GM12875 (cell line): Measurements from ENCODE around the gene NPAS2.

Source experiments
- H3K4me3 ChIP-seq: one replicate; pipeline ENCODE4 v1.5.1; 2011; ENCODE audit warnings: low read depth, low read length, control low read depth
- TF ChIP-seq, protein P1 (sequence below): IDR thresholded peaks from 2 replicates; pipeline ENCODE4 v1.5.1; 2011; ENCODE audit warnings: low read depth, mild to moderate bottlenecking, control low read depth, inconsistent platforms, low read length, moderate library complexity, borderline replicate concordance; ENCODE audit not compliant: insufficient read depth

NPAS2 gene

GRCh38 chr2:101007415-101008345 is 187.7 kb downstream of the NPAS2 start:
- TF ChIP-seq, protein P1, sequence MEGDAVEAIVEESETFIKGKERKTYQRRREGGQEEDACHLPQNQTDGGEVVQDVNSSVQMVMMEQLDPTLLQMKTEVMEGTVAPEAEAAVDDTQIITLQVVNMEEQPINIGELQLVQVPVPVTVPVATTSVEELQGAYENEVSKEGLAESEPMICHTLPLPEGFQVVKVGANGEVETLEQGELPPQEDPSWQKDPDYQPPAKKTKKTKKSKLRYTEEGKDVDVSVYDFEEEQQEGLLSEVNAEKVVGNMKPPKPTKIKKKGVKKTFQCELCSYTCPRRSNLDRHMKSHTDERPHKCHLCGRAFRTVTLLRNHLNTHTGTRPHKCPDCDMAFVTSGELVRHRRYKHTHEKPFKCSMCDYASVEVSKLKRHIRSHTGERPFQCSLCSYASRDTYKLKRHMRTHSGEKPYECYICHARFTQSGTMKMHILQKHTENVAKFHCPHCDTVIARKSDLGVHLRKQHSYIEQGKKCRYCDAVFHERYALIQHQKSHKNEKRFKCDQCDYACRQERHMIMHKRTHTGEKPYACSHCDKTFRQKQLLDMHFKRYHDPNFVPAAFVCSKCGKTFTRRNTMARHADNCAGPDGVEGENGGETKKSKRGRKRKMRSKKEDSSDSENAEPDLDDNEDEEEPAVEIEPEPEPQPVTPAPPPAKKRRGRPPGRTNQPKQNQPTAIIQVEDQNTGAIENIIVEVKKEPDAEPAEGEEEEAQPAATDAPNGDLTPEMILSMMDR: no peak
- H3K4me3 ChIP-seq: no peak overlapping the region

DNA sequence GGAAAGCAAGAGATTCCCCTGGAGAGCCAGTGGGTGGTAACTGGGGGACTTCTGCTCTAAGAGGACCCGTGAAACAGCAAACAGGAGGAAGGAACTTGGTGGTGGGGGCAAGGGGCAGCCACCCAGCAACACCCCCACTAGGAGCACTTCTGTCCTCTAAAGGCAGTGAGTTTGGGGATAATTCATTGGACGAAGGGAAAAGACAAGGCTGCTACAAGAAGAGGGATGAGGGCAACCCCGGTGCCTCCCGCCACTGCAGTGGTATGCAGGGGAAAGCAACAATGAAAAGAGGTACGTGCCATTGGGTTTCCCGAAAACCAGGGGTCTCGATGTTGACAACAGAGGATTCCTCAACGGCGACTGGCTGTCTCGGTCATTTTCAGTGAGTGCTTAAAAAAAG is 191.2 kb downstream of the NPAS2 start:
- no peak overlapping the region for H3K4me3 ChIP-seq
- TF ChIP-seq, protein P1: no peak

- H3K4me3 ChIP-seq: no peak overlapping the region
- TF ChIP-seq, protein P1: no peak
These were observed 192.2 kb downstream of the NPAS2 start for GRCh38 chr2:101012054-101012705.

- H3K4me3 ChIP-seq: no peak overlapping the region
- TF ChIP-seq, protein P1: peak; percentile 56; the same call in 1 of the 2 replicates
These were observed 192.8 kb downstream of the NPAS2 start for GRCh38 chr2:101012706-101013181.

- no peak overlapping the region for H3K4me3 ChIP-seq
- TF ChIP-seq, protein P1: no peak
These were observed 194.4 kb downstream of the NPAS2 start for GRCh38 chr2:101014264-101014857.

DNA sequence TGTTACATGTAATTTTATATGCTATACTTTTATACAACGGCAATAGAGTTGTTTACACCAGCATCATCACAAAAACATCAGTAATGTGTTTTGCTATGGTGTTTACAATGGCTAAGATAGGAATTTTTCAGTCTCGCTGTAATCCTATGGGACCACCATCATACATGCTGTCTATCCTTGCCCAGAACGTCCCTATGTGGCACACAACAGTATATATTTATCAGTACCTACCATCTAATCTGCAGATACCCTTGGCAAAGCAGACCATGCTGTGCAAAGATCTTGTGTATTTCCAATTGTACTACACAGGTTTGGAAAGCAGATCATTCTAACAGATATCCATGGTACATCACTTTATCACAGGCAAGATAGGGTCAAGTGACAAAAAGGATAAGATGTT is 197.4 kb downstream of the NPAS2 start:
- no peak overlapping the region for H3K4me3 ChIP-seq
- TF ChIP-seq, protein P1: no peak

- no peak overlapping the region for H3K4me3 ChIP-seq
- TF ChIP-seq, protein P1: no peak
These were observed 199.0 kb downstream of the NPAS2 start for GRCh38 chr2:101018934-101019333.
